ENCODE results near the gene PRDM5.

The PRDM5 gene

DNA sequence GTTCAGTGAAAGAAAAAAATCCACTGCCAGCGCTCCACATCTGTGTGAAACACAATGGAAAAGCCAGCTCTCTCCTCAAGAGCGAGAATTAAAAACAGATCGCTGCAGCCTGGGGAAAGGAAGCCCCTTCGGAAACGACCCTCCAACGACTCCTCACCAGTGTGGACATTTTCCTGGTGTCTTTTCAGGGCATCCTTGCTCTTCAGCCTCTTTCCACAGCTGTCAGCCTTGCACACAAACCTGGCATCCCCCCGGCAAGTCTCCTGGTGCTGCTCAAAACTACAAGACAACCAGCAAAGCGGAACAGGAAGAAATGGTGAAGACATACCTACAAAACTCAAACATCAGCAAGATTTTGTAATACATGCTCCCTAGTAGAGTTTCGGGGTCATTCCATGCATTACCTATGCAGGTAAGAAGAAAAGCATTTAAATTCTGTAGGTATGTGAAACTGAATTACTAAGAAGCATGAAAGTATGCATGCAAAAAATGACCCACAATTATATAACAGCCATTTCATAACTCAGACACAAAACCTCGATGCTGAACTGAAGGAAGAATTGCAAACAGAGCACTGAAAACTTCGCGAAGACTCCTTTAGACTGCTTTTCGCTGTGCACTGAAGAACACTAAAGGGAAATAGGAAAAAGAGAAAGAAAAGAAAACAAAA is 106.1 kb downstream of the PRDM5 start:
- no peaks in the 10 kb centered on the region for H3K27me3 ChIP-seq (ENCODE audit: insufficient read depth, low read length)
- H3K9me3 ChIP-seq (ENCODE audit: insufficient read depth, low read depth, low read length), result no peaks in the 10 kb centered on the region
- H3K36me3 ChIP-seq (ENCODE audit: insufficient read depth, low read length), result peaks cover 2% of the 10 kb centered on the region; the same call in 1 of the 2 replicates
- no peak overlapping the region for H3K27ac ChIP-seq (ENCODE audit: low read depth, low read length)
- H3K9ac ChIP-seq (ENCODE audit: low read depth, low read length), result no peak overlapping the region
- H3K4me1 ChIP-seq (ENCODE audit: insufficient read depth, low read length), result no peaks in the 10 kb centered on the region
- H3K4me3 ChIP-seq (ENCODE audit: low read length), result no peak overlapping the region
- WGBS, result 90% methylated on average over 13 of the region's 13 CpGs

DNA sequence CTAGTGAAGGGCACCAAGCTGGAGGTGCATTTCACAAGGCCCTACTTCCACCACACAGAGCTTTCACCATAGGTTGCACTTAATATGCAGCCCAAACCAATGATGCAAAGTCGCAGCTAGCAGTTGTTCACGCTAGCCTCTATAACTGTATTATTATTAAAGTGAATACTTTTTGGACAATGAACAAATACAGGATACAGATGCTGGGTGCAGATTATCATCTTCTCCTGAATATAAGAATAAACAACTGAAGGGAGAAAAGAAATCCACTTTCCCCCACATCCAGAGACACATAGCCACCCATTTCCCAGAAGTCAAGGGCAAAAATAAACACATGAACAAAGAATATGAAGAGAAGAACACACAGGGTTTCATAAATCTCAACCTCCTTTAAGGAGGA is 107.2 kb downstream of the PRDM5 start:
- no peak overlapping the region for H3K9ac ChIP-seq (ENCODE audit: low read depth, low read length)
- H3K27me3 ChIP-seq (ENCODE audit: insufficient read depth, low read length), result no peaks in the 10 kb centered on the region
- H3K27ac ChIP-seq (ENCODE audit: low read depth, low read length), result no peak overlapping the region
- H3K9me3 ChIP-seq (ENCODE audit: insufficient read depth, low read depth, low read length), result peaks cover under 1% of the 10 kb centered on the region; the same call in 1 of the 2 replicates
- H3K36me3 ChIP-seq (ENCODE audit: insufficient read depth, low read length), result peaks cover 7% of the 10 kb centered on the region; the same call in 1 of the 2 replicates
- H3K4me3 ChIP-seq (ENCODE audit: low read length), result no peak overlapping the region
- H3K4me1 ChIP-seq (ENCODE audit: insufficient read depth, low read length), result no peaks in the 10 kb centered on the region
- 100% methylated on average over 1 of the region's 2 CpGs for WGBS

DNA sequence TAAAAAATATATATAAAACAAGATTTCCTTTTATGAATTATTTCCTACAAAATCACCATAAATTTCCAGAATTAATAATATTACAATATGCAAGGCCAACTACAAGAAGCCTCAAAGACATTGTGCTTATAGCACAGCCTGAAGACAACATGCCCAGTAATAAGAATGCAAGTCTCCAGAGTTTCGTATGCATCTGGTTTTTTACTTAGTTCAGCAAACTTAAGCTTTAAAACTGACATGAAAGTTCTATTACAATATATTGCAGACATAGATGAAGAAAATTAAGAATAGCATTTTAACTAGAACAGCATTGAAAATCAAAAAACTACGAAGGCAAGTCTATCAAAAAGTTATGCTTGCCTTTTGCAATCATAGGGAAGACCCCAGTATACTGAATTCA is 107.6 kb downstream of the PRDM5 start:
- H3K4me3 ChIP-seq (ENCODE audit: low read length), result no peak overlapping the region
- H3K27me3 ChIP-seq (ENCODE audit: insufficient read depth, low read length), result no peaks in the 10 kb centered on the region
- no peaks in the 10 kb centered on the region for H3K4me1 ChIP-seq (ENCODE audit: insufficient read depth, low read length)
- H3K9ac ChIP-seq (ENCODE audit: low read depth, low read length), result no peak overlapping the region
- H3K9me3 ChIP-seq (ENCODE audit: insufficient read depth, low read depth, low read length), result peaks cover 5% of the 10 kb centered on the region; the same call in 1 of the 2 replicates
- WGBS, result 96% methylated on average over 2 of the region's 2 CpGs
- H3K27ac ChIP-seq (ENCODE audit: low read depth, low read length), result no peak overlapping the region
- peaks cover 12% of the 10 kb centered on the region; the same call in 1 of the 2 replicates for H3K36me3 ChIP-seq (ENCODE audit: insufficient read depth, low read length)

DNA sequence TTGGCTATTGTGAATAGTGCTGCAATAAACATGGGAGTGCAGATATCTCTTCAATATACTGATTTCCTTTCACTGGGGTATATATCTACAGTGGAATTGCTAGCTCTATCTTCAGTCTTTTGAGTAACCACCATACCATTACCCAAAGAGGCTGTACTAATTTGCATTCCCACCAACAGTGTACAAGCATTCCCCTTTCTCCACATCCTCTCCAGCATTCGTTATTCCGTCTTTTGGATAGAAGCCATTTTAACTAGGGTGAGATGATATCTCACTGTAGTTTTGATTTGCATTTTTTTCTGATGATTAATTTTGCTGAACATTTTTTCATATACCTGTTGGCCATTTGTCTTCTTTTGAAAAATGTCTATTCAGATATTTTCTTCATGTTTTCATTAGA is 110.3 kb downstream of the PRDM5 start:
- Histone ChIP-seq H3K4me3 (ENCODE audit: low read length) (no peak overlapping the region), H3K27me3 (ENCODE audit: insufficient read depth, low read length) (no peaks in the 10 kb centered on the region), H3K27ac (ENCODE audit: low read depth, low read length) (no peak overlapping the region), H3K36me3 (ENCODE audit: insufficient read depth, low read length) (peaks cover 17% of the 10 kb centered on the region), H3K9me3 (ENCODE audit: insufficient read depth, low read depth, low read length) (peaks cover 8% of the 10 kb centered on the region), H3K4me1 (ENCODE audit: insufficient read depth, low read length) (no peaks in the 10 kb centered on the region), H3K9ac (ENCODE audit: low read depth, low read length) (no peak overlapping the region)
- WGBS, result 100% methylated on average over 2 of the region's 2 CpGs

DNA sequence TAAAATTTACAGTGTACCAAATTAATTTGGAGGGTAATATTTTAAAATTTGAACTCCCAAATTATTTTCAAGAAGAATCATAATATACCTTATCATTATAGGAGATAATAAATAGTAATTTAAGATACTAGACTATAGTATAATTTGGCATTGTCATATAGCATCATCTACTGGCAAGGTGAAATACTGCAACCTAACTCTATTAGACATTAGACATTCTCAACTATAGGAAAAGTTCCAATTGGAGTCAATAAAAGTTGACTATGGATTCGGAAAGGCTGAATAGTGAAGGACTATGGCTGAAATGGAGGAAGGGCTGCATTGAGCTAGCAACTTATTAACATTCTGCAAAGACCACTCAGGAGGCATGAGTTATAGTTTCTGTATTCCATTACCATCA is 113.0 kb downstream of the PRDM5 start:
- H3K36me3 ChIP-seq (ENCODE audit: insufficient read depth, low read length), result peaks cover 14% of the 10 kb centered on the region
- H3K4me3 ChIP-seq (ENCODE audit: low read length), result no peak overlapping the region
- WGBS, result 100% methylated on average over 1 of the region's 1 CpG
- H3K4me1 ChIP-seq (ENCODE audit: insufficient read depth, low read length), result no peaks in the 10 kb centered on the region
- peaks cover 8% of the 10 kb centered on the region for H3K9me3 ChIP-seq (ENCODE audit: insufficient read depth, low read depth, low read length)
- H3K27ac ChIP-seq (ENCODE audit: low read depth, low read length), result no peak overlapping the region
- H3K27me3 ChIP-seq (ENCODE audit: insufficient read depth, low read length), result no peaks in the 10 kb centered on the region
- H3K9ac ChIP-seq (ENCODE audit: low read depth, low read length), result no peak overlapping the region

DNA sequence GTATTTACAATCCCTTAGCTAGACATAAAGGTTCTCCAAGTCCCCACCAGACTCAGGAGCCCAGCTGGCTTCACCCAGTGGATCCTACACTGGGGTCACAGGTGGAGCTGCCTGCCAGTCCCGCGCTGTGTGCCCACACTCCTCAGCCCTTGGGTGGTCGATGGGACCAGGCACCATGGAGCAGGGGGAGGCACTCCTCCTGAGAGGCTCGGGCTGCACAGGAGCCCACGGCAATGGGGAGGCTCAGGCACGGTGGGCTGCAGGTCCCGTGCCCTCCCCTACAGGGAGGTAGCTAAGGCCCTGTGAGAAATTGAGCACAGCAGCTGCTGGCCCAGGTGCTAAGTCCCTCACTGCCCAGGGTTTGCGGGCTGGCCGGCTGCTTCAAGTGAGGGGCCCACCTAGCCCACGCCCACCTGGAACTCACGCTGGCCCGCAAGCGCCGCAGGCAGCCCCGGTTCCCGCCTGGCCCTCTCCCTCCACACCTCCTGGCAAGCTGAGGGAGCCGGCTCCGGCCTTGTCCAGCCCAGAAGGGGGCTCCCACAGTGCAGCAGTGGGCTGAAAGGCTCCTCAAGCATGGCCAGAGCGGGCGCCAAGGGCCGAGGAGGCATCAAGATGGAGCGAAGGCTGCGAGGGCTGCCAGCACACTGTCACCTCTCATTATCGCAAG is 113.9 kb downstream of the PRDM5 start:
- WGBS, result 98% methylated on average over 24 of the region's 24 CpGs
- no peak overlapping the region for H3K4me3 ChIP-seq (ENCODE audit: low read length)

DNA sequence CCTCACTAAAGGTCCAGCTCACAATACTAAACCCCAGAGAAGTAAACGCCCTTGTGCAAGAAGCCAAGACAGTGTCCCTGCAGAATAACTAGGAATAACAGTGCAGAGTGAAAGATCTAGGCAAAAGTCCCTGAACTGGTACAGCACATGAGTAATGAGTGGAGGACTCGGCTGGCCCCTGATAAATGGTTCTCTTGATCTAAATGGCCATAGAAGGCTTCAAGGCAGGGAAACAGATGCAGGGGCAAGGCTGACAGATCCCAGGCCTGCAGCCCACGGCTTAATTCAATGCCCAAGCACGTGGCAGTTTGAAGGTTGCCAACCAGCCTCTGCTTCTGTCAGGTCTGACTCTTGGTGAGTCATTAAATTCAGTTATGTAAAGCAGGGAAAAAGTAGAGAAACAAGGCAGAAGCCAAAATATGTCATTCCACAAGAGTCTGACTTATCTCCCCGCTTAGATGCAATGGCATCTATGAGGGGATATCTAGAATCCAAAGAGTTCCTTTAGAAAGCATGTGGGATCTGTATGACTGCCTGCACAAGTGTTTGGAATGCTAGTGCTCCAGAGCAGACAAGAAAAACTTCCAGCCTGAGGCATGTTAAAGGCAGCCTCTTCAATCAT is 121.3 kb downstream of the PRDM5 start:
- Histone ChIP-seq H3K27ac (ENCODE audit: low read depth, low read length) (no peak overlapping the region), H3K9ac (ENCODE audit: low read depth, low read length) (no peak overlapping the region), H3K9me3 (ENCODE audit: insufficient read depth, low read depth, low read length) (no peaks in the 10 kb centered on the region), H3K36me3 (ENCODE audit: insufficient read depth, low read length) (0 out of 2 replicates have a peak, but pooled peaks cover 8% of the 10 kb centered on the region), H3K4me1 (ENCODE audit: insufficient read depth, low read length) (peaks cover 7% of the 10 kb centered on the region; the same call in 1 of the 2 replicates), H3K27me3 (ENCODE audit: insufficient read depth, low read length) (no peaks in the 10 kb centered on the region), H3K4me3 (ENCODE audit: low read length) (no peak overlapping the region)
- WGBS, result 90% methylated on average over 5 of the region's 5 CpGs

More for the DNA sequence above, 113.9 kb downstream of the PRDM5 start:
- Histone ChIP-seq H3K9me3 (ENCODE audit: insufficient read depth, low read depth, low read length) (peaks cover 8% of the 10 kb centered on the region), H3K27me3 (ENCODE audit: insufficient read depth, low read length) (no peaks in the 10 kb centered on the region), H3K36me3 (ENCODE audit: insufficient read depth, low read length) (peaks cover 14% of the 10 kb centered on the region), H3K27ac (ENCODE audit: low read depth, low read length) (no peak overlapping the region), H3K4me1 (ENCODE audit: insufficient read depth, low read length) (no peaks in the 10 kb centered on the region), H3K9ac (ENCODE audit: low read depth, low read length) (no peak overlapping the region)

DNA sequence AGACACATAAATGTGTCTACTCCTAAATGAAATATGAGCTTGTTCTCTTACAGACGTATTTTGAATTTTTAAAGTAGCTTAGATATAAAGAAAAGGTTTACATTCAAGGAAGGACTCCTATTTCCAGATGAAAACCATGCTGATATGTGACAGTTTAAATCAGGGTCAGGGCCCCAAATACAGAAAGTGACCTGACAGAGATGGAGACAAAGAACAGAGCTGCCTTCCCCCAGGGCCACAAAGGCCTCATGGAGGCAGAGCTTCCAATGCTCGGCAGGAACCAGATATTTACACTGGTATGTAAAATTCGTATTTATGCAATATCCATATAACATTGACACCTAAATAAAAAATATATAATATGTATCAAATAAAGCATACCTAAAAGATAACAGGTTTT is 124.0 kb downstream of the PRDM5 start:
- no peak overlapping the region for H3K4me3 ChIP-seq (ENCODE audit: low read length)
- no peak overlapping the region for H3K9ac ChIP-seq (ENCODE audit: low read depth, low read length)
- peaks cover 1% of the 10 kb centered on the region; the same call in 1 of the 2 replicates for H3K9me3 ChIP-seq (ENCODE audit: insufficient read depth, low read depth, low read length)
- peaks cover 14% of the 10 kb centered on the region; the same call in 1 of the 2 replicates for H3K36me3 ChIP-seq (ENCODE audit: insufficient read depth, low read length)
- no peak overlapping the region for H3K27ac ChIP-seq (ENCODE audit: low read depth, low read length)
- H3K4me1 ChIP-seq (ENCODE audit: insufficient read depth, low read length), result peaks cover 7% of the 10 kb centered on the region; the same call in 1 of the 2 replicates
- H3K27me3 ChIP-seq (ENCODE audit: insufficient read depth, low read length), result no peaks in the 10 kb centered on the region
- 86% methylated on average over 1 of the region's 3 CpGs for WGBS

DNA sequence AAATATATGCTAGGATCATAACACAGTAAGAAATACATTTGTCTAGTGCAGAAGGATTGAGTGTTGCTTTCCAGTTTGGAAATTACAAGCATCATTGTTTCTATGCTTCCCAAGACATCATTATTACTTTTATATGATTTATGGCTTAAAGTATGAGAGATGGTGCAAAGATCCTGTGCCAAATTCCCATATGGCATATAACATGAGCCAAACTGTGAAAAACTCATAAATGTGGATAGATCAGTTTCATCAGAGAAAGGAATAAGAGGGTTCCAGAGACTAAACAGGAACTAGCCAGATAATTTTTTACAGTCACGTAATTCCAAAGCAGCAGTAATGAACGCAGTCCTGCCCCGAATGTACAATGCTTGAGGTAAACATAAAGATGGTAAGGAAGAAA is 126.3 kb downstream of the PRDM5 start:
- Histone ChIP-seq H3K27me3 (ENCODE audit: insufficient read depth, low read length) (no peaks in the 10 kb centered on the region), H3K9me3 (ENCODE audit: insufficient read depth, low read depth, low read length) (peaks cover 2% of the 10 kb centered on the region; the same call in 1 of the 2 replicates), H3K4me1 (ENCODE audit: insufficient read depth, low read length) (peaks cover 7% of the 10 kb centered on the region; the same call in 1 of the 2 replicates), H3K36me3 (ENCODE audit: insufficient read depth, low read length) (peaks cover 17% of the 10 kb centered on the region; the same call in 1 of the 2 replicates), H3K4me3 (ENCODE audit: low read length) (no peak overlapping the region), H3K27ac (ENCODE audit: low read depth, low read length) (no peak overlapping the region), H3K9ac (ENCODE audit: low read depth, low read length) (no peak overlapping the region)
- 92% methylated on average over 3 of the region's 3 CpGs for WGBS

DNA sequence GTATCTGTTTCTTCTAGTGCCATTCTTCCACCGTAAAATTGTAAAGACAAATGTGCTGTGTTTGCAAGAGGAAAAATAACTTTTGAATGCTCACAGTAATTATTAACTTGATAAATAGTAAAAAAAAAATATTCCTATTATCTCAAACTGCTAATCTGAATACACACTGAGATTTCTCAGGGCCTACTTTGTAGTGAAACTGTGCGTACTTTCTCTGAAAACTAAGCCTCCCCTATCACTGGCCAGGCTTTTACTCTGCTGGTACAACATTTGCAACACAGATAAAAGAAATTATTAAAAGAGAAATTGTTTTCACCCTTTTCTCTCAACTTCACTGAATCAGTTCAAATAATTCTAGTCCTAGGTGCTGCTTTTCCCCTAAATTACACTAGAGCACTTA is 137.3 kb downstream of the PRDM5 start:
- Histone ChIP-seq H3K27me3 (ENCODE audit: insufficient read depth, low read length) (no peaks in the 10 kb centered on the region), H3K9me3 (ENCODE audit: insufficient read depth, low read depth, low read length) (no peaks in the 10 kb centered on the region), H3K4me3 (ENCODE audit: low read length) (no peak overlapping the region), H3K4me1 (ENCODE audit: insufficient read depth, low read length) (peaks cover 16% of the 10 kb centered on the region), H3K27ac (ENCODE audit: low read depth, low read length) (no peak overlapping the region), H3K9ac (ENCODE audit: low read depth, low read length) (no peak overlapping the region), H3K36me3 (ENCODE audit: insufficient read depth, low read length) (0 out of 2 replicates have a peak, but pooled peaks cover 2% of the 10 kb centered on the region)
- 89% methylated on average over 2 of the region's 2 CpGs for WGBS

DNA sequence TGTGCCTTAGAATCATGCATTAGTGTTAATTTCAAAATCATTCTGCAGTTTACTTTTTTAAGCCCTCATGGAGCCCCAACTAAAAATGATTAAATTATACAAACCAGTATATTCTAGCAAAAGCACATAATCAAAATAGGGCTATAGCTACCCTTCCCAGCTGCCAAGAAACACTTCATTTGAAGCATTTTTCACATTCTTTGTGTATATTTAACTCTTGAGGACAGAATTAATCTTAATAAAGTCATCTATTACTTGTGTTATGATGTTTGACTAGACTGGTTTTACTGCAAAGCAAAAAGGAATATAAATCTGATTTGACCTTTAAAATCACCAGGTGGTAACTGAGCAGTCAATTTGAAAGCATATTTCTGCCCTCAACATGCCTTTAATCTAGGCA is 145.1 kb downstream of the PRDM5 start:
- H3K9ac ChIP-seq (ENCODE audit: low read depth, low read length), result no peak overlapping the region
- no peak overlapping the region for H3K27ac ChIP-seq (ENCODE audit: low read depth, low read length)
- no peaks in the 10 kb centered on the region for H3K9me3 ChIP-seq (ENCODE audit: insufficient read depth, low read depth, low read length)
- 0 out of 2 replicates have a peak, but pooled peaks cover 2% of the 10 kb centered on the region for H3K36me3 ChIP-seq (ENCODE audit: insufficient read depth, low read length)
- no peak overlapping the region for H3K4me3 ChIP-seq (ENCODE audit: low read length)
- peaks cover 5% of the 10 kb centered on the region for H3K4me1 ChIP-seq (ENCODE audit: insufficient read depth, low read length)
- no peaks in the 10 kb centered on the region for H3K27me3 ChIP-seq (ENCODE audit: insufficient read depth, low read length)

Data from HUES64 (cell line).